ENCODE measurements around the gene AGTPBP1.

GRCh38 chr9:85630676-85631075, 111.1 kb downstream of the AGTPBP1 start:
- no peak for TF ChIP-seq POLR2A (IDR thresholded peaks at IDR 0.05)
- TF ChIP-seq, protein P1, sequence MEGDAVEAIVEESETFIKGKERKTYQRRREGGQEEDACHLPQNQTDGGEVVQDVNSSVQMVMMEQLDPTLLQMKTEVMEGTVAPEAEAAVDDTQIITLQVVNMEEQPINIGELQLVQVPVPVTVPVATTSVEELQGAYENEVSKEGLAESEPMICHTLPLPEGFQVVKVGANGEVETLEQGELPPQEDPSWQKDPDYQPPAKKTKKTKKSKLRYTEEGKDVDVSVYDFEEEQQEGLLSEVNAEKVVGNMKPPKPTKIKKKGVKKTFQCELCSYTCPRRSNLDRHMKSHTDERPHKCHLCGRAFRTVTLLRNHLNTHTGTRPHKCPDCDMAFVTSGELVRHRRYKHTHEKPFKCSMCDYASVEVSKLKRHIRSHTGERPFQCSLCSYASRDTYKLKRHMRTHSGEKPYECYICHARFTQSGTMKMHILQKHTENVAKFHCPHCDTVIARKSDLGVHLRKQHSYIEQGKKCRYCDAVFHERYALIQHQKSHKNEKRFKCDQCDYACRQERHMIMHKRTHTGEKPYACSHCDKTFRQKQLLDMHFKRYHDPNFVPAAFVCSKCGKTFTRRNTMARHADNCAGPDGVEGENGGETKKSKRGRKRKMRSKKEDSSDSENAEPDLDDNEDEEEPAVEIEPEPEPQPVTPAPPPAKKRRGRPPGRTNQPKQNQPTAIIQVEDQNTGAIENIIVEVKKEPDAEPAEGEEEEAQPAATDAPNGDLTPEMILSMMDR (IDR thresholded peaks at IDR 0.05) = no peak
